Endodermal cell (in vitro differentiated cells): ENCODE measurements around the gene IQSEC2. TPM values are rescaled to one million over a fixed set of nuclear protein-coding genes. Genes with fewer than 3 reads are reported as not detected.

Source experiments
- DNase-seq: peaks from one replicate; pipeline ENCODE4 v3.0.0-alpha.2; 2017
- H3K27ac ChIP-seq: 2 replicates; pipeline ENCODE4 v1.5.1; 2013; ENCODE audit warnings: mild to moderate bottlenecking, low read depth, low read length, moderate library complexity
- H3K27me3 ChIP-seq: 2 replicates; pipeline ENCODE4 v1.6.1; 2013; ENCODE audit warnings: mild to moderate bottlenecking, low read length, moderate library complexity; ENCODE audit not compliant: insufficient read depth, control insufficient read depth, poor library complexity, severe bottlenecking
- H3K36me3 ChIP-seq: 2 replicates; pipeline ENCODE4 v1.7.0; 2013; ENCODE audit warnings: mild to moderate bottlenecking, low read length, moderate library complexity; ENCODE audit not compliant: control insufficient read depth, insufficient read depth
- H3K4me1 ChIP-seq: one replicate; pipeline ENCODE4 v1.7.0; 2013; ENCODE audit warnings: low read length; ENCODE audit not compliant: control insufficient read depth, insufficient read depth
- H3K4me3 ChIP-seq: 2 replicates; pipeline ENCODE4 v1.5.1; 2013; ENCODE audit warnings: mild to moderate bottlenecking, low read length, moderate library complexity
- H3K9ac ChIP-seq: 2 replicates; pipeline ENCODE4 v1.6.1; 2013; ENCODE audit warnings: mild to moderate bottlenecking, low read length, moderate library complexity; ENCODE audit not compliant: poor library complexity, severe bottlenecking; ENCODE audit errors: extremely low read depth
- H3K9me3 ChIP-seq: 2 replicates; pipeline ENCODE4 v1.6.1; 2013; ENCODE audit warnings: mild to moderate bottlenecking, low read length, moderate library complexity; ENCODE audit not compliant: control insufficient read depth
- H3K27ac Mint-ChIP-seq: 2 replicates; pipeline ENCODE4 v1.8.0; 2020; ENCODE audit warnings: mixed read lengths
- H3K27me3 Mint-ChIP-seq: 2 replicates; pipeline ENCODE4 v1.8.0; 2021; ENCODE audit warnings: mild to moderate bottlenecking, mixed read lengths; ENCODE audit not compliant: insufficient read depth
- H3K36me3 Mint-ChIP-seq: 2 replicates; pipeline ENCODE4 v1.8.0; 2020; ENCODE audit warnings: low read depth, mixed read lengths
- H3K4me1 Mint-ChIP-seq: 2 replicates; pipeline ENCODE4 v1.8.0; 2020; ENCODE audit warnings: mixed read lengths
- H3K4me3 Mint-ChIP-seq: 2 replicates; pipeline ENCODE4 v1.8.0; 2020; ENCODE audit warnings: mild to moderate bottlenecking, moderate library complexity, mixed read lengths
- H3K9me3 Mint-ChIP-seq: 2 replicates; pipeline ENCODE4 v1.8.0; 2020; ENCODE audit warnings: mild to moderate bottlenecking, mixed read lengths
- CTCF ChIP-seq: fragments of 200-600 bp; sonication (generic); conservative IDR thresholded peaks from 2 replicates; pipeline ENCODE4 v1.5.0; 2021; ENCODE audit warnings: antibody characterized with exemption, mild to moderate bottlenecking
- WGBS, 2 experiments: methylation state at CpG; one replicate each; pipeline versions ENCODE4 v1.1.5 to v1.1.7; 2013; ENCODE audit warnings: missing lambda C conversion rate in 2 of 2, mixed read lengths in 1 of 2; ENCODE audit not compliant: insufficient coverage in 1 of 2, insufficient read length in 1 of 2; 5-methylcytosine and 5-hydroxymethylcytosine counted together
- total RNA-seq, 2 donors: library from RNA; stranded (reverse); fragmentation: NEBNext Ultra II Directional in 1 of 2; extraction: Animal tissue kit (Norgen Biotek cat#: 25700) in 1 of 2; gene quantifications; 2 replicates in 1 of 2; 3 replicates in 1 of 2; pipeline ENCODE4 v1.2.1, GENCODE V29; 2021

The IQSEC2 gene
- total RNA-seq, 2 donors from 2014 or later, result 14.7 to 18.2 TPM

GRCh38 chrX:53305219-53305995 is 24.0 kb upstream of the IQSEC2 start:
- no peak for TF ChIP-seq CTCF
- H3K4me3 Mint-ChIP-seq, result no peak overlapping the region
- H3K27ac Mint-ChIP-seq, result no peak overlapping the region
- no peaks in the 10 kb centered on the region for H3K27me3 Mint-ChIP-seq
- H3K4me1 Mint-ChIP-seq, result no peaks in the 10 kb centered on the region
- H3K9me3 ChIP-seq, result no peaks in the 10 kb centered on the region
- peaks cover 46% of the 10 kb centered on the region for H3K9me3 Mint-ChIP-seq
- H3K36me3 ChIP-seq, result no peaks in the 10 kb centered on the region
- no peak overlapping the region for H3K4me3 ChIP-seq
- no peaks in the 10 kb centered on the region for H3K27me3 ChIP-seq
- 84 to 95% methylated on average over 2 to 6 of the region's 8 CpGs for WGBS, 2 experiments
- H3K4me1 ChIP-seq, result no peaks in the 10 kb centered on the region
- H3K36me3 Mint-ChIP-seq, result no peaks in the 10 kb centered on the region
- H3K27ac ChIP-seq, result no peak overlapping the region
- DNase-seq, result no peak
- H3K9ac ChIP-seq, result no peak overlapping the region

GRCh38 chrX:53303195-53303594 is 21.8 kb upstream of the IQSEC2 start:
- H3K9ac ChIP-seq, result no peak overlapping the region
- no peak overlapping the region for H3K4me3 Mint-ChIP-seq
- no peak overlapping the region for H3K27ac ChIP-seq
- no peak for TF ChIP-seq CTCF
- no peaks in the 10 kb centered on the region for H3K9me3 ChIP-seq
- H3K9me3 Mint-ChIP-seq, result peaks cover 37% of the 10 kb centered on the region
- peaks cover 6% of the 10 kb centered on the region for H3K4me1 Mint-ChIP-seq
- H3K36me3 Mint-ChIP-seq, result no peaks in the 10 kb centered on the region
- no peak for DNase-seq
- WGBS, 2 experiments, result 91% methylated on average over 4 of the region's 5 CpGs; no CpG with 5 or more reads in 1 of the 2 experiments
- no peaks in the 10 kb centered on the region for H3K27me3 ChIP-seq
- no peaks in the 10 kb centered on the region for H3K27me3 Mint-ChIP-seq
- no peaks in the 10 kb centered on the region for H3K36me3 ChIP-seq
- H3K4me1 ChIP-seq, result no peaks in the 10 kb centered on the region
- H3K4me3 ChIP-seq, result no peak overlapping the region
- H3K27ac Mint-ChIP-seq, result no peak overlapping the region

- Histone ChIP-seq H3K36me3 (no peaks in the 10 kb centered on the region), H3K27me3 (no peaks in the 10 kb centered on the region), H3K27ac (no peak overlapping the region), H3K9me3 (no peaks in the 10 kb centered on the region), H3K9ac (no peak overlapping the region), H3K4me3 (no peak overlapping the region), H3K4me1 (no peaks in the 10 kb centered on the region)
- peaks cover 49% of the 10 kb centered on the region for H3K9me3 Mint-ChIP-seq
- 96% methylated on average over 3 of the region's 3 CpGs; no CpG with 5 or more reads in 1 of the 2 experiments for WGBS, 2 experiments
- no peaks in the 10 kb centered on the region for H3K36me3 Mint-ChIP-seq
- DNase-seq, result no peak
- no peak for TF ChIP-seq CTCF
- H3K4me1 Mint-ChIP-seq, result peaks cover 6% of the 10 kb centered on the region
- no peak overlapping the region for H3K27ac Mint-ChIP-seq
- H3K4me3 Mint-ChIP-seq, result no peak overlapping the region
- no peaks in the 10 kb centered on the region for H3K27me3 Mint-ChIP-seq
Measured at GRCh38 chrX:53300157-53300556, 18.8 kb upstream of the IQSEC2 start.
